Naive thymus-derived CD4-positive, alpha-beta T cell (primary cell): ENCODE data around the gene HLA-DPA1. TPM values are rescaled to one million over a fixed set of nuclear protein-coding genes. Genes with fewer than 3 reads are reported as not detected.
"Not testable (repeated sequence)": the region's sequence is repeated elsewhere in the genome, so short reads cannot be mapped to it uniquely, and the experiment has no call there.

ENCODE experiments used
- ATAC-seq: fragments of 150-1000 bp; cut with Tn5 transposase; 2 replicates; pipeline ENCODE4 v1.10.0; 2021; ENCODE audit warnings: mild to moderate bottlenecking, moderate library complexity
- CTCF ChIA-PET: fragments of 350-600 bp; sonication (Branson Sonifier 250); formaldehyde crosslinking; loops from one replicate; lab custom pipeline; 2021; ENCODE audit warnings: antibody characterized with exemption; lab: Charles Lee
- POLR2A ChIA-PET: fragments of 350-600 bp; sonication (Branson Sonifier 250); formaldehyde crosslinking; loops from one replicate; lab custom pipeline; 2021; ENCODE audit warnings: antibody characterized with exemption, inconsistent platforms; lab: Charles Lee
- DNase-seq, 9 donors: peaks; one replicate each; pipeline versions ENCODE4 v3.0.0 to v3.0.0-alpha.2; 2020 to 2022; ENCODE audit warnings: mixed read lengths in 1 of 9
- H3K27ac ChIP-seq: one replicate; pipeline ENCODE4 v1.7.0; 2013; ENCODE audit warnings: mild to moderate bottlenecking, low read depth, low read length, moderate library complexity
- H3K27me3 ChIP-seq, 2 donors: one replicate each; pipeline ENCODE4 v1.7.0; 2013; ENCODE audit warnings: low read length in 2 of 2, mild to moderate bottlenecking in 2 of 2, moderate library complexity in 2 of 2; ENCODE audit not compliant: control insufficient read depth in 2 of 2, insufficient read depth in 2 of 2
- H3K36me3 ChIP-seq, 3 experiments: 1 replicate in 2 of 3; 2 replicates in 1 of 3; pipeline ENCODE4 v1.7.0; 2013; ENCODE audit warnings: low read length in 3 of 3, mild to moderate bottlenecking in 3 of 3, moderate library complexity in 1 of 3; ENCODE audit not compliant: insufficient read depth in 3 of 3, control insufficient read depth in 2 of 3
- H3K4me1 ChIP-seq, 2 donors: one replicate each; pipeline ENCODE4 v1.7.0; 2013; ENCODE audit warnings: low read length in 2 of 2, mild to moderate bottlenecking in 2 of 2, moderate library complexity in 1 of 2; ENCODE audit not compliant: control insufficient read depth in 2 of 2, insufficient read depth in 2 of 2
- H3K4me3 ChIP-seq: 2 replicates; pipeline ENCODE4 v1.7.0; 2013; ENCODE audit warnings: mild to moderate bottlenecking, low read length
- H3K9me3 ChIP-seq, 3 experiments: 1 replicate in 2 of 3; 2 replicates in 1 of 3; pipeline ENCODE4 v1.7.0; 2013; ENCODE audit warnings: low read length in 3 of 3; ENCODE audit not compliant: control insufficient read depth in 2 of 3
- H3K27ac Mint-ChIP-seq, 9 donors: one replicate each; pipeline ENCODE4 v1.8.0; 2020 to 2022; ENCODE audit warnings: mixed read lengths in 9 of 9, mild to moderate bottlenecking in 8 of 9, moderate library complexity in 5 of 9, inconsistent platforms in 2 of 9
- H3K27me3 Mint-ChIP-seq, 5 donors: one replicate each; pipeline ENCODE4 v1.8.0; 2021 to 2022; ENCODE audit warnings: mixed read lengths in 5 of 5, mild to moderate bottlenecking in 1 of 5
- H3K36me3 Mint-ChIP-seq, 5 donors: one replicate each; pipeline ENCODE4 v1.8.0; 2020 to 2022; ENCODE audit warnings: mixed read lengths in 5 of 5, mild to moderate bottlenecking in 3 of 5, inconsistent platforms in 1 of 5
- H3K4me1 Mint-ChIP-seq, 7 donors: one replicate each; pipeline ENCODE4 v1.8.0; 2020 to 2022; ENCODE audit warnings: mixed read lengths in 7 of 7, mild to moderate bottlenecking in 3 of 7, inconsistent platforms in 1 of 7
- H3K4me3 Mint-ChIP-seq, 10 donors: one replicate each; pipeline ENCODE4 v1.8.0; 2020 to 2022; ENCODE audit warnings: mild to moderate bottlenecking in 10 of 10, mixed read lengths in 10 of 10, moderate library complexity in 6 of 10, inconsistent platforms in 2 of 10
- H3K9me3 Mint-ChIP-seq, 11 donors: one replicate each; pipeline ENCODE4 v1.8.0; 2020 to 2022; ENCODE audit warnings: mixed read lengths in 11 of 11, mild to moderate bottlenecking in 4 of 11, inconsistent platforms in 1 of 11, moderate library complexity in 1 of 11
- intact Hi-C, 2 donors: fragments of 100-400 bp; cut with micrococcal nuclease; formaldehyde crosslinking; loops; one replicate each; pipeline ENCODE4 v1.15.1; 2023
- polyA plus RNA-seq, 2 donors: library from polyadenylated mRNA; unstranded; fragments of 300-500 nt; fragmentation: Illumina TruSeq; gene quantifications; one replicate each; pipeline ENCODE4 v1.2.3, GENCODE V29; 2021
- total RNA-seq, 6 experiments: library from RNA in 5 of 6; stranded (reverse) in 5 of 6; gene quantifications; 1 replicate in 5 of 6; 2 replicates in 1 of 6; pipeline ENCODE4 v1.2.3 and lab custom pipeline; 2021 to 2026

HLA-DPA1 gene
- total and polyA plus RNA-seq, 7 experiments from 2014 or later, result 20.2 to 295 (median 45.6) TPM

DNA sequence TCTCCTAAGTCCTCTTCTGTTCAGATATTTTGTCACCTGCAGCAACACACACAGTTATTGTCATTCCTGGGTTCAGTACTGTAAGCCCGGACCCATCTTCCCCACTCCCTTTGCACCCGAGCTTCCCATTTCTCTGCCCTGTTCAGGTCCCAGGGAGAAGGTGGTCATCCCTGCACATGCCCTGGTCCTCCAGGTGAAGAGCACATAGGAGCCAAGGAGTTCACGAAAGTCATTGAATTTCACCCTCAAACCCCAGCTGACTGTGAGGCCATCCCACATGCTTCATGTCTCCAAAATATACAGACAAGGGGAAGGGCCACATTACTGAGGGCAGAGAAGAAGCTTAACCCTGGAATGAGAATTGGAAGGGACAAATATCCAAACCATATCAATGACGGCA, 8.1 kb downstream of the HLA-DPA1 start:
- ChIA-PET CTCF (no interaction called here), POLR2A (no interaction called here)
- no peaks in the 10 kb centered on the region for H3K9me3 ChIP-seq
- no peak for ATAC-seq
- H3K9me3 Mint-ChIP-seq, result peaks cover 0 to 14% (median 0%) of the 10 kb centered on the region in 11 donors
- no peak overlapping the region for H3K27ac ChIP-seq
- H3K4me1 Mint-ChIP-seq, result peaks cover 0 to 6% (median 0%) of the 10 kb centered on the region in 7 donors
- intact Hi-C loops, result no loop called here
- H3K4me3 ChIP-seq, result no peak overlapping the region
- no peaks in the 10 kb centered on the region for H3K27me3 ChIP-seq
- no peaks in the 10 kb centered on the region for H3K4me1 ChIP-seq
- H3K27me3 Mint-ChIP-seq, result peaks cover 0 to 6% (median 4%) of the 10 kb centered on the region in 5 donors
- H3K36me3 Mint-ChIP-seq, result peaks cover 0 to 35% (median 11%) of the 10 kb centered on the region in 5 donors
- H3K4me3 Mint-ChIP-seq, result no peak overlapping the region
- peak overlapping the region in 1 of 9 donors; percentile 51 for H3K27ac Mint-ChIP-seq
- peaks cover 0 to 9% (median 7%) of the 10 kb centered on the region in 3 experiments for H3K36me3 ChIP-seq
- no peak for DNase-seq

DNA sequence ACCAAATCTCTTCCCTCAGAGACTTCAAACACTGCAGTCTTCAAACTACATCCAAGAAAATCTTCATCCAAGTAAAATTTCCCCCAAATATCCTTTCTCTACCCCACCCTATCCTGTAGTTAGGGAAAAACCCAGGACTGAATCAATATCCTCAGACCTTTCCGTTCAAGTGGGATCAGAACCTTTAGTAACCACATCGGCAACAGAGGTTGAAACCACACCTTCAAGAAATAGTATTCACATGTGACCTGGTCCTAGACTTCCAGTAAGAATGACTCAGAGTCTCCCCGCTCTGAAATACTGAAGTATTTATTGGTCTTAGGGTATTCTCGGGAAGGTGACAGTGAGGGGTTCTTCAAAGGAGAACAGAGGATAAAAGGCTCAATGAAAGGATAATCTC, 8.7 kb downstream of the HLA-DPA1 start:
- Histone ChIP-seq H3K4me1 (no peaks in the 10 kb centered on the region), H3K4me3 (no peak overlapping the region), H3K36me3 (peaks cover 0 to 9% (median 7%) of the 10 kb centered on the region in 3 experiments), H3K27ac (no peak overlapping the region), H3K9me3 (no peaks in the 10 kb centered on the region), H3K27me3 (no peaks in the 10 kb centered on the region)
- ChIA-PET POLR2A (no interaction called here), CTCF (no interaction called here)
- Mint-ChIP-seq H3K4me1 (peaks cover 0 to 4% (median 0%) of the 10 kb centered on the region in 7 donors), H3K27ac (no peak overlapping the region), H3K9me3 (peaks cover 0 to 14% (median 0%) of the 10 kb centered on the region in 11 donors), H3K36me3 (peaks cover 0 to 33% (median 11%) of the 10 kb centered on the region in 5 donors), H3K27me3 (peaks cover 0 to 6% (median 4%) of the 10 kb centered on the region in 5 donors), H3K4me3 (no peak overlapping the region)
- DNase-seq, result no peak
- ATAC-seq, result no peak
- intact Hi-C loops, result no loop called here

DNA sequence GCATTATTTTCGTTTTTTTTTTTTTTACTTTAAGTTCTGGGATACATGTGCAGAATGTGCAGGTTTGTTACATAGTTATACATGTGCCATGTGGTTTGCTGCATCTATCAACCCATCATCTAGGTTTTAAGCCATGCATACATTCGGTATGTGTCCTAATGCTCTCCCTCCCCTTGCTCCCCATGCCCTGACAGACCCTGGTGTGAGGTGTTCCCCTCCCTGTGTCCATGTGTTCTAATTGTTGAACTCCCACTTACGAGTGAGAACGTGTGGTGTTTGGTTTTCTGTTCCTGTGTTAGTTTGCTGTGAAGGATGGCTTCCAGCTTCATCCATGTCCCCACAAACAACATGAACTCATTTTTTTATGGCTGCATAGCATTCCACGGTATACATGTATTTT, 10.0 kb downstream of the HLA-DPA1 start:
- intact Hi-C loops, POLR2A ChIA-PET, CTCF ChIA-PET, H3K9me3 ChIP-seq, H3K4me1 Mint-ChIP-seq, H3K27ac ChIP-seq, H3K27me3 Mint-ChIP-seq, DNase-seq, H3K27me3 ChIP-seq, H3K27ac Mint-ChIP-seq, H3K4me1 ChIP-seq, H3K4me3 Mint-ChIP-seq, H3K36me3 ChIP-seq, ATAC-seq, H3K4me3 ChIP-seq: not testable (repeated sequence)
- H3K9me3 Mint-ChIP-seq, result peaks cover 0 to 14% (median 0%) of the 10 kb centered on the region in 11 donors
- peaks cover 0 to 26% (median 7%) of the 10 kb centered on the region in 5 donors for H3K36me3 Mint-ChIP-seq

DNA sequence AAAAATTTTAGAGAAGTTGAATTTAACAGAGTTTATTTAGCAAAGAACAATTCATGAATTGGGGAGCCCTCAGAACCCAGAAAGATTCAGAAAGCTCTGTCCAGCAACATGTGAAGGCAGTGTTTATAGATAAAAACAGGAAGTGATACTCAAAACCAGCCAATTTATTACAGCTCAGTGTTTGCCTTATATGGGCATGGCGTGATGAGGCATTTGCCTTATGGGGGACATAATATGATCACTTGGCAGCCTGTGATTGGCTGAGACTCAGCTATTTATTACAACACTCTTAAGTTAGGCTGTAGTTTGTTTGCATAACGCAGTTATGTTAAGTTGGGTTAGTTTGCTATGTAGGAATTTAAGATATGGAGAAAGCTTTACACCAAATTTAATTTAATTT, 11.5 kb downstream of the HLA-DPA1 start:
- no peak for DNase-seq
- intact Hi-C loops, result no loop called here
- H3K27ac ChIP-seq, result no peak overlapping the region
- H3K9me3 ChIP-seq, result no peaks in the 10 kb centered on the region
- Mint-ChIP-seq H3K27ac (no peak overlapping the region), H3K4me3 (no peak overlapping the region), H3K9me3 (peaks cover 0 to 10% (median 0%) of the 10 kb centered on the region in 11 donors), H3K36me3 (peaks cover 0 to 12% (median 2%) of the 10 kb centered on the region in 5 donors), H3K27me3 (peaks cover 0 to 9% (median 0%) of the 10 kb centered on the region in 5 donors), H3K4me1 (peaks cover 0 to 7% (median 0%) of the 10 kb centered on the region in 7 donors)
- no peak overlapping the region for H3K4me3 ChIP-seq
- CTCF ChIA-PET, result no interaction called here
- POLR2A ChIA-PET, result no interaction called here
- ATAC-seq, result peak; percentile 80
- H3K27me3 ChIP-seq, result no peaks in the 10 kb centered on the region
- H3K36me3 ChIP-seq, result peaks cover 0 to 4% (median 0%) of the 10 kb centered on the region in 3 experiments
- H3K4me1 ChIP-seq, result no peaks in the 10 kb centered on the region

DNA sequence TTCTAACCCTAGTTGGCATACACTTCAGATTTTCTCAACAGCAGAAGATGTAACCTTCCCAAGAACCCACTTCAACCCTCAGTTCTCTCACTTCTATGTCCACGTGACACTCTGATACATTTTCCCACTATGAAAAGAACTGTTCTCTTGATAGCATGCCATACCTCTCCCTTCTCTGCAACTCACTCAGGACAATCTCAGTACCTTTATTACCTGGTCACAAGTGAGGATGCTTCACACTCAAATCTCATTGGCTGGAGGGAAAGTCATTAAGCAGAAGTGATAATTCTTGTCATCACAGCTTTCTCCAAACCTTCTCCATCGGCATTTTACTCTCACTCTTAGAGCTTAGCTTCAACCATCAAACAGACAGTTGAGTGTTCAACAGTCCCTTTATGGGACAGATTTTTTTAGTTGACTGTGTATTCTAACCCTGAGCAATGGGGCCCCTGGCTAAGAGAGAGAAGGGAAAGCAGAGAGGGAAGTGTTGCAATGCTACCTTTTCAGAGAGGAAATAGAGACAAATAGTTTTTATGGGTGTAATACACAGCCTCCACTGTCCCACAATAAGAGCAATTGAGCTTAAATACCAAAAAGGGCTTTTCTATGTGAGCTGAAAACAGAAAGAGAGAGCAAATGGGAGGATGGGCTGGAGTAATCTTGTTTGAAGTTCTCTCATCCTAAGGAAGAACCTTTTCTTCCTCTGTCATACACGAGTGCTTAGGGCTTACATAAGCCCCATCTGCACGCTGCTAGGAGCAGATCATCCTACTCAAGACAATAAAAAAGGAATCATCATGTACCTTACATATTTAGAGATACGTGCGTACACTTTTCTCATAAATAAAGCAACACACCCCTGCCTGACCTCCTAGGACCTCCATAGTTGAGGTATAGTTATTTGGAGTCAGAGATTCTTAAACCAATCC, 16.0 kb downstream of the HLA-DPA1 start:
- H3K27ac ChIP-seq, result no peak overlapping the region
- peaks cover 0 to 9% (median 0%) of the 10 kb centered on the region in 7 donors for H3K4me1 Mint-ChIP-seq
- peaks cover 0 to 27% (median 0%) of the 10 kb centered on the region in 5 donors for H3K27me3 Mint-ChIP-seq
- H3K36me3 Mint-ChIP-seq, result no peaks in the 10 kb centered on the region
- no peaks in the 10 kb centered on the region for H3K4me1 ChIP-seq
- peak; percentile 18 for ATAC-seq
- ChIA-PET POLR2A (interaction anchor here (0.7 kb wide), 1 partner anchor 454 kb away, joined by 3 read pairs; no protein-coding TSS in a partner anchor), CTCF (no interaction called here)
- no peak for DNase-seq
- intact Hi-C loops, result no loop called here
- no peak overlapping the region for H3K4me3 Mint-ChIP-seq
- peak overlapping the region in 1 of 9 donors; percentile 11 for H3K27ac Mint-ChIP-seq
- no peaks in the 10 kb centered on the region for H3K27me3 ChIP-seq
- no peaks in the 10 kb centered on the region for H3K9me3 ChIP-seq
- no peak overlapping the region for H3K4me3 ChIP-seq
- H3K9me3 Mint-ChIP-seq, result no peaks in the 10 kb centered on the region
- no peaks in the 10 kb centered on the region for H3K36me3 ChIP-seq

DNA sequence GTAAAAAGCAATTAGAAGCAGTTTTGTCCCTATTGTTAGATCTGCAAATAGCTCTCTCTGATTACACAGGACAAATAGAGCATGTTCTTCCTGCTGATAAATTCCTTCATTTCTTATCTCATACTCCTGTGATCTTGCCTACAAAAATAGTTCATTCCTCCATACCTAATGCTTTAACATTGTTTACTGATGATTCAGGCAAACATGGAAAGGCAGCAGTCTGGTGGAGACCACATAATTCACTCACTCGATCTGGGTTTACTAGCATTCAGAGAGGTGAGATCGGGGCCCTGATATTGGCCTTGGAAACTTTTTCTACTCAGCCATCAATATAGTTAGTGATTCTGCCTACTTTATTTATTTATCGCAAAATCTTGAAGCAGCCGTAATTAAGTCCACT, 20.2 kb downstream of the HLA-DPA1 start:
- Mint-ChIP-seq H3K36me3 (no peaks in the 10 kb centered on the region), H3K9me3 (peaks cover 0 to 2% (median 0%) of the 10 kb centered on the region in 11 donors), H3K4me1 (peaks cover 0 to 9% (median 0%) of the 10 kb centered on the region in 7 donors), H3K27me3 (peaks cover 8 to 49% (median 13%) of the 10 kb centered on the region in 5 donors), H3K4me3 (no peak overlapping the region), H3K27ac (no peak overlapping the region)
- Histone ChIP-seq H3K4me3 (no peak overlapping the region), H3K27me3 (no peaks in the 10 kb centered on the region), H3K36me3 (no peaks in the 10 kb centered on the region), H3K4me1 (no peaks in the 10 kb centered on the region), H3K9me3 (no peaks in the 10 kb centered on the region), H3K27ac (no peak overlapping the region)
- ATAC-seq (no peak), DNase-seq (no peak)
- intact Hi-C loops, result no loop called here
- ChIA-PET CTCF (no interaction called here), POLR2A (no interaction called here)
